Skeletal muscle satellite cell (primary cell): Measurements from ENCODE around the gene GAGE10.
"Not testable (repeated sequence)": the region's sequence is repeated elsewhere in the genome, so short reads cannot be mapped to it uniquely, and the experiment has no call there.

Source experiments
- H3K27me3 ChIP-seq: 2 replicates; pipeline ENCODE4 v1.7.0; 2013; ENCODE audit warnings: low read length; ENCODE audit not compliant: control insufficient read depth, insufficient read depth
- H3K36me3 ChIP-seq: 2 replicates; pipeline ENCODE4 v1.7.0; 2013; ENCODE audit warnings: mild to moderate bottlenecking, control low read depth, low read length; ENCODE audit not compliant: insufficient read depth
- H3K4me1 ChIP-seq: 2 replicates; pipeline ENCODE4 v1.7.0; 2013; ENCODE audit warnings: low read length; ENCODE audit not compliant: control insufficient read depth, insufficient read depth
- H3K4me2 ChIP-seq: 2 replicates; pipeline ENCODE4 v1.7.0; 2013; ENCODE audit warnings: mild to moderate bottlenecking, low read length
- H3K4me3 ChIP-seq: 2 replicates; pipeline ENCODE4 v1.7.0; 2013; ENCODE audit warnings: low read length
- H3K9ac ChIP-seq: 2 replicates; pipeline ENCODE4 v1.7.0; 2013; ENCODE audit warnings: mild to moderate bottlenecking, low read depth, low read length, moderate library complexity
- H3K9me3 ChIP-seq: replicated peaks from 2 replicates; pipeline ENCODE4 v1.7.0; 2013; ENCODE audit warnings: mild to moderate bottlenecking, control low read depth, low read length

GAGE10 gene

GRCh38 chrX:49341449-49341848, 38.0 kb downstream of the GAGE10 start:
- H3K4me1 ChIP-seq, H3K4me2 ChIP-seq, H3K9ac ChIP-seq, H3K9me3 ChIP-seq, H3K36me3 ChIP-seq, H3K27me3 ChIP-seq, H3K4me3 ChIP-seq: not testable (repeated sequence)

GRCh38 chrX:49344496-49345175, 41.2 kb downstream of the GAGE10 start:
- not testable (repeated sequence) for H3K36me3 ChIP-seq, H3K4me3 ChIP-seq, H3K9ac ChIP-seq, H3K27me3 ChIP-seq, H3K4me2 ChIP-seq, H3K4me1 ChIP-seq, H3K9me3 ChIP-seq

GRCh38 chrX:49345402-49345801, 42.0 kb downstream of the GAGE10 start:
- H3K4me2 ChIP-seq, H3K4me1 ChIP-seq, H3K36me3 ChIP-seq, H3K27me3 ChIP-seq, H3K9ac ChIP-seq, H3K4me3 ChIP-seq, H3K9me3 ChIP-seq: not testable (repeated sequence)

GRCh38 chrX:49346150-49346549, 42.7 kb downstream of the GAGE10 start:
- H3K4me1 ChIP-seq = not testable (repeated sequence)

More at GRCh38 chrX:49346150-49346549, 42.7 kb downstream of the GAGE10 start:
- not testable (repeated sequence) for H3K9me3 ChIP-seq, H3K4me3 ChIP-seq, H3K27me3 ChIP-seq, H3K36me3 ChIP-seq, H3K4me2 ChIP-seq, H3K9ac ChIP-seq
